ENCODE data around the gene GABRB1. TPM values are rescaled to one million over a fixed set of nuclear protein-coding genes. Genes with fewer than 3 reads are reported as not detected.
A peak's percentile ranks its signal among the peaks of the same experiment; 100 is the strongest.

GABRB1 gene
- polyA plus RNA-seq, 2 of the 4 experiments (the other 2 are of a cell fraction), result not detected

DNA sequence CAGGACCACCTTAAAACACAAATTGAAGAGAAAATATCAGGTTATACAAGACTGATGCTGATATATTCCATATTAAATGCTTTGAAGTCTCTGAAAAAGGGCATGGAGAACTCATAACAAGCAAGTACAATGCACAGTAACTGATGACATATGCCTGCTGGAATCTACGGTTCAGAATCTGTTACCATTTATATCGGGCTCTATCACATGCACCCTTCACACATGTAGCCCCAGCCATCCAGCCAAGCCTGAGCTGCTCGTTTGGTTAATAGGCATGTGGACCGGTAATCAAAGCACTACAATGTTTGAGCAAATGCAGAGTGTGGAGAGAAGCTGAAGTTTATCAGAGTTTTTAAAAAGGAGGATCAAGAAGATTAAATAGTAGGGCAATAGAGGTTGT lies 420.3 kb downstream of the GABRB1 start:
- H3K4me2 ChIP-seq, result no peak overlapping the region
- no peak overlapping the region for H3K27ac ChIP-seq
- FAIRE-seq (no peak), ATAC-seq (no peak), DNase-seq (ENCODE audit: low read depth in 1 of 2, low spot score in 1 of 2) (no peak)
- TF ChIP-seq HEYL (CRISPR knock-in tag; IDR thresholded peaks at IDR 0.05), result no peak
- TF ChIP-seq NPAS2 (CRISPR knock-in tag; IDR thresholded peaks at IDR 0.05; ENCODE audit: borderline replicate concordance), result no peak
- TF ChIP-seq RAD21 (conservative IDR thresholded peaks at IDR 0.05 in 1 of 2, IDR thresholded peaks at IDR 0.05 in 1 of 2), result no peak
- no peak for TF ChIP-seq TFCP2L1 (CRISPR knock-in tag; IDR thresholded peaks at IDR 0.05)
- TF ChIP-seq SREBF2 (IDR thresholded peaks at IDR 0.05), result no peak
- no peak for TF ChIP-seq EHMT2 (IDR thresholded peaks at IDR 0.05; ENCODE audit: low read depth)
- no peak for TF ChIP-seq MYC (IDR thresholded peaks at IDR 0.05; ENCODE audit: borderline replicate concordance, low read length)
- TF ChIP-seq MAZ (IDR thresholded peaks at IDR 0.05; ENCODE audit: borderline replicate concordance, low read depth, low read length), result no peak
- POLR2A ChIA-PET, result no interaction called here
- CTCF ChIA-PET, result no interaction called here
- H3K4me3 ChIP-seq, result no peak overlapping the region
- no peaks in the 10 kb centered on the region for H3K4me1 ChIP-seq
- H3K9me3 ChIP-seq, result no peaks in the 10 kb centered on the region
- 85% methylated on average over 4 of the region's 4 CpGs for WGBS (ENCODE audit: missing lambda C conversion rate)

DNA sequence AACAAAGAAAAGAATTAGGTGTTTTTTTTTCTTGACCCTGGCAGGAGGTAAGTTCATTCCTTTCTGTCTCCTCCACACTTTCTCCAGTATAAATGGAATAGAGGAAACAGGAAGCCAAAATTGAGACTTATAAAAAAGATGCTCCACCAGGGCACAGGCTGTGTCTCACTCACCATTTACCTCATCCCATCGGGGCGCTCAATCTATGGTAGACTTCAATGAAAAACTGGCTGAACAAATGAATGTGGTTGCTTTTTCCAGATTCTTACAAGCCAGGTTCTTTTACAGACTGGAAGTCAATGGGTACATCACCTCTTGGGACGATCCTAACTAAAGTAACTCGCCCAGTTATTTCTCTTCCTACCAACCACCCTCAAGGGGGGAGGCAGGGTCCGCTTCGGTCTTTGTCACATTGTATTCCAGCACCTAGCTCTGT lies 431.4 kb downstream of the GABRB1 start:
- ChIA-PET CTCF (interaction anchor here (0.8 to 1.4 kb wide), 4 partner anchors 21 to 454 kb away, joined by 3 to 6 read pairs (median 4); partner anchors contain the start of gene ATP10D), POLR2A (interaction anchor here (0.5 to 1.5 kb wide), 2 partner anchors 22 to 26 kb away, joined by 3 to 18 read pairs; partner anchors contain the start of gene ATP10D)
- DNase-seq (ENCODE audit: low read depth in 1 of 2, low spot score in 1 of 2), result no peak
- Histone ChIP-seq H3K4me3 (peak overlapping the region; percentile 64), H3K27ac (peak overlapping the region; percentile 94 to 97), H3K9me3 (no peaks in the 10 kb centered on the region), H3K4me2 (peak overlapping the region; percentile 53), H3K4me1 (no peaks in the 10 kb centered on the region)
- 1% methylated on average over 6 of the region's 6 CpGs for WGBS (ENCODE audit: missing lambda C conversion rate)
- TF ChIP-seq, protein P1, sequence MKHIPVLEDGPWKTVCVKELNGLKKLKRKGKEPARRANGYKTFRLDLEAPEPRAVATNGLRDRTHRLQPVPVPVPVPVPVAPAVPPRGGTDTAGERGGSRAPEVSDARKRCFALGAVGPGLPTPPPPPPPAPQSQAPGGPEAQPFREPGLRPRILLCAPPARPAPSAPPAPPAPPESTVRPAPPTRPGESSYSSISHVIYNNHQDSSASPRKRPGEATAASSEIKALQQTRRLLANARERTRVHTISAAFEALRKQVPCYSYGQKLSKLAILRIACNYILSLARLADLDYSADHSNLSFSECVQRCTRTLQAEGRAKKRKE (CRISPR knock-in tag; IDR thresholded peaks at IDR 0.05; ENCODE audit: low read depth), result no peak
- TF ChIP-seq MYC (IDR thresholded peaks at IDR 0.05; ENCODE audit: borderline replicate concordance, low read length) (no peak), HOXB5 (CRISPR knock-in tag; IDR thresholded peaks at IDR 0.05) (no peak), CBX8 (IDR thresholded peaks at IDR 0.05) (no peak), CEBPB (IDR thresholded peaks at IDR 0.05) (no peak), TP53 (CRISPR knock-in tag; IDR thresholded peaks at IDR 0.05) (no peak), HEYL (CRISPR knock-in tag; IDR thresholded peaks at IDR 0.05) (no peak), CBX2 (IDR thresholded peaks at IDR 0.05; ENCODE audit: borderline replicate concordance, low read depth) (no peak), RFX5 (IDR thresholded peaks at IDR 0.05) (no peak)
- TF ChIP-seq, protein P2, sequence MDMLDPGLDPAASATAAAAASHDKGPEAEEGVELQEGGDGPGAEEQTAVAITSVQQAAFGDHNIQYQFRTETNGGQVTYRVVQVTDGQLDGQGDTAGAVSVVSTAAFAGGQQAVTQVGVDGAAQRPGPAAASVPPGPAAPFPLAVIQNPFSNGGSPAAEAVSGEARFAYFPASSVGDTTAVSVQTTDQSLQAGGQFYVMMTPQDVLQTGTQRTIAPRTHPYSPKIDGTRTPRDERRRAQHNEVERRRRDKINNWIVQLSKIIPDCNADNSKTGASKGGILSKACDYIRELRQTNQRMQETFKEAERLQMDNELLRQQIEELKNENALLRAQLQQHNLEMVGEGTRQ (IDR thresholded peaks at IDR 0.05), result no peak
- TF ChIP-seq, protein P3, sequence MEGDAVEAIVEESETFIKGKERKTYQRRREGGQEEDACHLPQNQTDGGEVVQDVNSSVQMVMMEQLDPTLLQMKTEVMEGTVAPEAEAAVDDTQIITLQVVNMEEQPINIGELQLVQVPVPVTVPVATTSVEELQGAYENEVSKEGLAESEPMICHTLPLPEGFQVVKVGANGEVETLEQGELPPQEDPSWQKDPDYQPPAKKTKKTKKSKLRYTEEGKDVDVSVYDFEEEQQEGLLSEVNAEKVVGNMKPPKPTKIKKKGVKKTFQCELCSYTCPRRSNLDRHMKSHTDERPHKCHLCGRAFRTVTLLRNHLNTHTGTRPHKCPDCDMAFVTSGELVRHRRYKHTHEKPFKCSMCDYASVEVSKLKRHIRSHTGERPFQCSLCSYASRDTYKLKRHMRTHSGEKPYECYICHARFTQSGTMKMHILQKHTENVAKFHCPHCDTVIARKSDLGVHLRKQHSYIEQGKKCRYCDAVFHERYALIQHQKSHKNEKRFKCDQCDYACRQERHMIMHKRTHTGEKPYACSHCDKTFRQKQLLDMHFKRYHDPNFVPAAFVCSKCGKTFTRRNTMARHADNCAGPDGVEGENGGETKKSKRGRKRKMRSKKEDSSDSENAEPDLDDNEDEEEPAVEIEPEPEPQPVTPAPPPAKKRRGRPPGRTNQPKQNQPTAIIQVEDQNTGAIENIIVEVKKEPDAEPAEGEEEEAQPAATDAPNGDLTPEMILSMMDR (IDR thresholded peaks at IDR 0.05), result no peak
- FAIRE-seq, result no peak
- peak; percentile 40 to 79 for ATAC-seq

DNA sequence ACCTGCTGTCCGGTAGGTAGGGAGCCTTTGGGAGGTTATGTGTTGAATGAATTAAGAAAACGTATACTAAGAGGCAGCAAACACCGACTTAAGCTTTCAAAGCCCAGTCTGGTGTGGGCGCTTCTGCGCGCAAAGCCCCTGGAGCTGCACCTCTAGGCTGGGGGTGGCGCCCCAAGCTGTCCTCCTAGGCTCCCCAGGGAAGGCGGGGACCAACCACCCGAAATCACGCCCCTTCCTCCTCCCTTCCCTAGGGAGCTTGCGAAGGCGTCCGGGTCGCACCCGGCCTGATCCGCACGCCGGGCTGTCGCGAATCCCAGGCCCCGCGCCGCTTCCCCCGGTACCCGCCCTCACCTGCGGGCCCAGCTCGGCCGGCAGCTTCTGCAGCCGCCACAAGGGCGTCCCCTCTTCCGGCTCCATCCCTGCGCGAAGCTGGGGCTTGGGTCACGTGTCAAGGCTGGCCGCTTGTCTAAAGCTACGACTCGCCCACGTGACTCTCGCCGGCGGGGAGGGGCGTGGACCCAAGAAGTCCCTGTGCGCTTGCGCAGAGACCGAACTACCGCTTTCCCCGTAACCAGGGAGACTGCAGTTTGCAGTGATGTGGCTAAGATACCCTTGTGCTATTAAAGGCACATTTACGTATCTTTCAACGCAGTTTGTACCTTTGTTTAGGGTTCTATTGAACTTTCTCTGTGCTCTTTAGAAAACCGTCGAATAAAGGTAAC lies 432.0 kb downstream of the GABRB1 start, which contains the start of gene COMMD8:
COMMD8 (minus strand) TSS at position 468 of the 722 bp plus-strand sequence; CDS start at position 417, 51 bp downstream.
- whole genome bisulfite sequencing (ENCODE audit: missing lambda C conversion rate), result 3% methylated on average over 18 of the region's 51 CpGs
- POLR2A ChIA-PET, result interaction anchor here (0.6 to 1.5 kb wide), 3 partner anchors 10 to 25 kb away, joined by 3 to 18 read pairs (median 3); partner anchors contain the start of gene ATP10D
- H3K4me3 ChIP-seq, result peak within 1 kb of the TSS; percentile 64

More for the DNA sequence above, 432.0 kb downstream of the GABRB1 start, which contains the start of gene COMMD8:
- CTCF ChIA-PET, result interaction anchor here (0.8 to 1.4 kb wide), 6 partner anchors 20 to 453 kb away, joined by 3 to 6 read pairs (median 4); partner anchors contain the start of gene ATP10D
- Histone ChIP-seq H3K27ac (peak within 1 kb of the TSS; percentile 94 to 97), H3K4me1 (no peaks in the 10 kb centered on the region), H3K9me3 (no peaks in the 10 kb centered on the region), H3K4me2 (peak within 1 kb of the TSS; percentile 63)
- TF ChIP-seq, protein P4, sequence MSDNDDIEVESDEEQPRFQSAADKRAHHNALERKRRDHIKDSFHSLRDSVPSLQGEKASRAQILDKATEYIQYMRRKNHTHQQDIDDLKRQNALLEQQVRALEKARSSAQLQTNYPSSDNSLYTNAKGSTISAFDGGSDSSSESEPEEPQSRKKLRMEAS (IDR thresholded peaks at IDR 0.05), result peak; percentile 76
- TF ChIP-seq, protein P5, sequence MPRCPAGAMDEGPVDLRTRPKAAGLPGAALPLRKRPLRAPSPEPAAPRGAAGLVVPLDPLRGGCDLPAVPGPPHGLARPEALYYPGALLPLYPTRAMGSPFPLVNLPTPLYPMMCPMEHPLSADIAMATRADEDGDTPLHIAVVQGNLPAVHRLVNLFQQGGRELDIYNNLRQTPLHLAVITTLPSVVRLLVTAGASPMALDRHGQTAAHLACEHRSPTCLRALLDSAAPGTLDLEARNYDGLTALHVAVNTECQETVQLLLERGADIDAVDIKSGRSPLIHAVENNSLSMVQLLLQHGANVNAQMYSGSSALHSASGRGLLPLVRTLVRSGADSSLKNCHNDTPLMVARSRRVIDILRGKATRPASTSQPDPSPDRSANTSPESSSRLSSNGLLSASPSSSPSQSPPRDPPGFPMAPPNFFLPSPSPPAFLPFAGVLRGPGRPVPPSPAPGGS (IDR thresholded peaks at IDR 0.05), result peak; percentile 56; the same call in 1 of the 3 replicates
- TF ChIP-seq, protein P6, sequence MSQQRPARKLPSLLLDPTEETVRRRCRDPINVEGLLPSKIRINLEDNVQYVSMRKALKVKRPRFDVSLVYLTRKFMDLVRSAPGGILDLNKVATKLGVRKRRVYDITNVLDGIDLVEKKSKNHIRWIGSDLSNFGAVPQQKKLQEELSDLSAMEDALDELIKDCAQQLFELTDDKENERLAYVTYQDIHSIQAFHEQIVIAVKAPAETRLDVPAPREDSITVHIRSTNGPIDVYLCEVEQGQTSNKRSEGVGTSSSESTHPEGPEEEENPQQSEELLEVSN (IDR thresholded peaks at IDR 0.05; ENCODE audit: borderline replicate concordance, low read depth), result 0 out of 2 replicates have a peak, but pooled peaks have one; percentile 44
- TF ChIP-seq MAZ (IDR thresholded peaks at IDR 0.05; ENCODE audit: borderline replicate concordance, low read depth, low read length) (no peak), NPAS2 (CRISPR knock-in tag; IDR thresholded peaks at IDR 0.05; ENCODE audit: borderline replicate concordance) (peak; percentile 97), POLR2A (IDR thresholded peaks at IDR 0.05; ENCODE audit: low read length) (peak; percentile 71), JUN (IDR thresholded peaks at IDR 0.05) (peak in 1 of 2 experiments; percentile 60; a peak in 3 of 5 replicates), PHF8 (IDR thresholded peaks at IDR 0.05; ENCODE audit: borderline replicate concordance, low read depth) (peak; percentile 53; the same call in 1 of the 2 replicates), HOXA7 (CRISPR knock-in tag; IDR thresholded peaks at IDR 0.05) (no peak)
- TF ChIP-seq, protein P2 (IDR thresholded peaks at IDR 0.05), result peak; percentile 99
- FAIRE-seq, result no peak
- peak; percentile 97 to 98 for ATAC-seq
- DNase-seq (ENCODE audit: low read depth in 1 of 2, low spot score in 1 of 2), result peak; percentile 77 to 92
